ENCODE results near the gene PPCS. TPM values are rescaled to one million over a fixed set of nuclear protein-coding genes. Genes with fewer than 3 reads are reported as not detected.

The PPCS gene
- 10 to 100 TPM; 53.0 to 63.6 TPM for total RNA-seq

DNA sequence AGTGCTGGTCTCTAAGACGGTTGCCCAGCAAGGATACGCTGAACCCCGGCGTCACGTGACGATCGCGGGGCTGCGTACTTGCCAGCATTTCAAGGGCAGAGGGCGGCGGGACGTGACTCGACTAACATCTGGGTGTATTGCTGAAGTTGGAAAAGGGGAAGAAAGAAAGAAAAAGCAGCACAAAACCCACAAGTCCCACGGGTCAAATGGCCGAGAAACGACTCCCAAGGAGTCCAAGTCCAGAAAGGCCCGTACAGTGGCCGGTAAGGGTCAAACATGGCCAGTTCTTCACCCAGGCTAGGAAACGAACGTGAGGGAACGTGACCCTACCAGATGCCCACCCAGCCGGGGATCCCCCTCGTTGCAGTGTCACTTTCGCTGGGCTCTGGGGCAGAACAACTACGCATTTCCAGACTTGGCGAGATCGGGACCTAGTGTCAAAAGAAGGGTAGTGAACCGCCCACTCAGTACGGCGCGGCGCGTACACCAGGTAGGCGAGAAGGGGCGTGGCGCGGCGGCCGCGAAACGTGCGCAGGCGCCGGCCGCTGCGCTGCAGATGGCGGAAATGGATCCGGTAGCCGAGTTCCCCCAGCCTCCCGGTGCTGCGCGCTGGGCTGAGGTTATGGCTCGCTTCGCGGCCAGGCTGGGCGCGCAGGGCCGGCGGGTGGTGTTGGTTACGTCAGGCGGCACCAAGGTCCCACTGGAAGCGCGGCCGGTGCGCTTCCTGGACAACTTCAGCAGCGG, at the start of gene PPCS, which contains the start of gene ZMYND12:
Gene PPCS (plus strand): TSS at position 534 of the 744 bp plus-strand sequence. CDS start 23 bp downstream, at position 557.
Gene ZMYND12 (minus strand): TSS at position 13 of the 744 bp plus-strand sequence. CDS start 25 bp downstream, outside the sequence.
- DNase-seq: peak; percentile 93 to 96
- peak within 1 kb of the TSS; percentile 83 to 86 for H3K4me3 Mint-ChIP-seq
- no peaks in the 10 kb centered on the region for H3K9me3 Mint-ChIP-seq
- peak within 1 kb of the TSS; percentile 97 for H3K27ac Mint-ChIP-seq
- ATAC-seq (replicated peaks in 1 of 2): peak; percentile 92
- peaks cover 12 to 17% of the 10 kb centered on the region in 2 donors for H3K36me3 Mint-ChIP-seq (ENCODE audit: insufficient read depth in 2 of 2)
- peaks cover 27% of the 10 kb centered on the region for H3K4me1 Mint-ChIP-seq (ENCODE audit: low read depth)
- no peaks in the 10 kb centered on the region for H3K27me3 Mint-ChIP-seq (ENCODE audit: low read depth)

DNA sequence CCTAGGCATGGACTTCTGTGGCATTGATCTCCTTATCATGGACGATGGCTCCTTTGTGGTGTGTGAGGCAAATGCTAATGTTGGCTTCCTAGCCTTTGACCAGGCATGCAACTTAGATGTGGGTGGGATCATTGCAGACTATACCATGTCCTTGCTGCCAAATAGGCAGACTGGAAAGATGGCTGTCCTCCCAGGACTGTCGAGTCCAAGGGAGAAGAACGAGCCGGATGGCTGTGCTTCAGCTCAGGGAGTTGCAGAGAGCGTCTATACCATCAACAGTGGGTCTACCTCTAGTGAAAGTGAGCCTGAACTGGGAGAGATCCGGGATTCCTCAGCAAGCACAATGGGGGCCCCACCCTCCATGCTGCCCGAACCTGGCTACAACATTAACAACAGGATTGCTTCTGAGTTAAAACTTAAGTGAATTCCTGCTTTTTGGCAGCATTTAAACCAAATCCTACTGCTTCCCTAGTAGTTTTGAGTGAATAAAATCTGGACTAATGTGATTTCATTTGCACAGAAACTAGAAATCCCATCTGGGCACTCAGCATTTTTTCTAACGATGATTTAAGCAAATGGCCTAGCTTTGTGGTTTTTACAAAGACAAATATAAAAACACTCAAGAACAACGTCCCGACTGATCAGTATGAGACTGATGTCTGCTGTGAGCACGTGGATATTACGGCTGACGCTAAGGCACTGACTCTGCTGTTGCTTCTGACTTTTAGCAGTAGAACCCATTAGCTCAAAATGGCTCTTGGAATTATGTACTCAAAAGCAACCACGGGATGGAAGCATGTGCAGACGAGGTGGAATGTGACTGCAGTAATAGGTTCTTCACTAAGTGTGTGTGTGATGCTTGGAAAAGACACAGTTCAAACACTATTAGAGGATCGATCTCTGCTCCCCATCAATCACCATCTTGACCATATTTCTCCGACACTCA, 41.5 kb upstream of the PPCS start:
- Mint-ChIP-seq H3K4me3 (no peak overlapping the region), H3K9me3 (no peaks in the 10 kb centered on the region), H3K27ac (no peak overlapping the region), H3K36me3 (ENCODE audit: insufficient read depth in 2 of 2) (peaks cover 0 to 1% of the 10 kb centered on the region in 2 donors), H3K4me1 (ENCODE audit: low read depth) (no peaks in the 10 kb centered on the region), H3K27me3 (ENCODE audit: low read depth) (peaks cover 4% of the 10 kb centered on the region)
- DNase-seq: no peak
- no peak for ATAC-seq (replicated peaks in 1 of 2)

DNA sequence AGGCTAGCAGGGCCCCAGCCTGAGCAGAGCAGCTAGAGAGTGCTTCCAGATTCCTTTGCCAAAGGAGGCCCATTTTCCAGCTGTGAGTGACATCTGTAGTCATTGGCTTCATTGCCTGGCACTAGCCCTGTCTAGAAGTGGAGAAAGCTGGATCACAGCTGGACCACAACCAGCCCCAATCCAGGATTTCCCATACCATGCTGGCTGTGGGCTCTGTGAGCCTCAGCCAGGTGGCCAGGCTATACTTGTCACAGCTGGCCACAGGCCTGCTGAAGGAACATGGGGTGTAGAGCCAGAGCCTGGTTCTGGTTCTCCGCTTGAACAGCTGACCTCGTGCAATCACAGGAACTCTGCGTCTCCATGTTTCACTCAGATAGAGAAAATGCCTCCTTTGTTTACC, 39.2 kb upstream of the PPCS start:
- H3K9me3 Mint-ChIP-seq: no peaks in the 10 kb centered on the region
- ATAC-seq (replicated peaks in 1 of 2) (no peak), DNase-seq (no peak)
- no peak overlapping the region for H3K27ac Mint-ChIP-seq
- no peaks in the 10 kb centered on the region for H3K4me1 Mint-ChIP-seq (ENCODE audit: low read depth)
- H3K36me3 Mint-ChIP-seq (ENCODE audit: insufficient read depth in 2 of 2): no peaks in the 10 kb centered on the region
- peaks cover 4% of the 10 kb centered on the region for H3K27me3 Mint-ChIP-seq (ENCODE audit: low read depth)
- H3K4me3 Mint-ChIP-seq: no peak overlapping the region

DNA sequence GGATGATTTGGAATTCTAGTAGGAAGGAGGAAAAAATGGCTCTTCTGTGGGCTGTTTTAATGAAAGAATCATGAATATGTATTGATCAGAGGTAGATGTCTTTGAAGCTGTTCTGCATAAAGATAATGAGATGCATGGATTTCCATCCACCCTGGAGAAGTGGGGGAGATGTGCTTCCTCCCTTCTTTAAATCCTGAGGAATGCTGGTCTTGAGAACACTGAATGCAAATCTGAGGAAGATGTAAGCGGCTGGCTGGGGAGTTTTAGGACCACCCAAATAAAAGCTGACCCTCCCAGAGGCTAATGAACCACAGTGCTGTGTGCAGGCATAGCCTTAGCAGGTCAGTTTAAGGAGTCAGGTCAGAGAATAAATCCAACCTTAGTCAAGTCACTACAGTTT, 37.8 kb upstream of the PPCS start:
- peaks cover 4% of the 10 kb centered on the region for H3K27me3 Mint-ChIP-seq (ENCODE audit: low read depth)
- no peaks in the 10 kb centered on the region for H3K9me3 Mint-ChIP-seq
- H3K4me3 Mint-ChIP-seq: no peak overlapping the region
- no peak for DNase-seq
- H3K27ac Mint-ChIP-seq: no peak overlapping the region
- ATAC-seq (replicated peaks in 1 of 2): no peak
- no peaks in the 10 kb centered on the region for H3K36me3 Mint-ChIP-seq (ENCODE audit: insufficient read depth in 2 of 2)
- H3K4me1 Mint-ChIP-seq (ENCODE audit: low read depth): no peaks in the 10 kb centered on the region

GRCh38 chr1:42419126-42419821, 37.1 kb upstream of the PPCS start:
- DNase-seq (no peak), ATAC-seq (replicated peaks in 1 of 2) (no peak)
- Mint-ChIP-seq H3K27me3 (ENCODE audit: low read depth) (peaks cover 3% of the 10 kb centered on the region), H3K36me3 (ENCODE audit: insufficient read depth in 2 of 2) (no peaks in the 10 kb centered on the region), H3K27ac (no peak overlapping the region), H3K9me3 (no peaks in the 10 kb centered on the region), H3K4me3 (no peak overlapping the region), H3K4me1 (ENCODE audit: low read depth) (no peaks in the 10 kb centered on the region)

GRCh38 chr1:42420121-42420520, 36.2 kb upstream of the PPCS start:
- DNase-seq (no peak), ATAC-seq (replicated peaks in 1 of 2) (no peak)
- no peaks in the 10 kb centered on the region for H3K9me3 Mint-ChIP-seq
- H3K36me3 Mint-ChIP-seq (ENCODE audit: insufficient read depth in 2 of 2): no peaks in the 10 kb centered on the region
- H3K4me1 Mint-ChIP-seq (ENCODE audit: low read depth): no peaks in the 10 kb centered on the region
- no peak overlapping the region for H3K27ac Mint-ChIP-seq
- H3K27me3 Mint-ChIP-seq (ENCODE audit: low read depth): no peaks in the 10 kb centered on the region
- H3K4me3 Mint-ChIP-seq: no peak overlapping the region

GRCh38 chr1:42420911-42421585, 35.3 kb upstream of the PPCS start:
- no peak for ATAC-seq (replicated peaks in 1 of 2)
- Mint-ChIP-seq H3K27me3 (ENCODE audit: low read depth) (no peaks in the 10 kb centered on the region), H3K9me3 (no peaks in the 10 kb centered on the region), H3K36me3 (ENCODE audit: insufficient read depth in 2 of 2) (no peaks in the 10 kb centered on the region), H3K4me1 (ENCODE audit: low read depth) (no peaks in the 10 kb centered on the region), H3K4me3 (no peak overlapping the region), H3K27ac (no peak overlapping the region)
- DNase-seq: no peak

DNA sequence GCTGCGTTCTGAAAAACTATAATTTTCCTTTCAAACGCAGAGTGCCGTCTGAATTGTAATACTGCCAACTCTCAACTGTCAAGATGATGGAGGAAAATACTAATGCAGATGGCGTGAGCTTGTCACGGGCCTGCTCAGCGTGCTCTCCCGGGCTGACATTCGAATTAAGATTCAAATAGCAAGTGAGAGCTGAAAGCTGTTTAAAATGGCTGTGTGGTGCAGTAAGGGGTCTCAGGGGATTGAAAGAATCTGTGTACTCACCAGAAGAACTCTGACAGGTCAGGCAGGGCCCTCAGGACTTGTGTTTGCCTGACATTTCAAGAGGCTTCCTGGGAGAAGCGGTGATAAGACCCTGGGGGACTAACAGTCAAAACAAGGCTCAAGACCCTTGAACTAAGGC, 33.6 kb upstream of the PPCS start:
- H3K4me3 Mint-ChIP-seq: no peak overlapping the region
- no peak overlapping the region for H3K27ac Mint-ChIP-seq
- ATAC-seq (replicated peaks in 1 of 2): no peak
- H3K36me3 Mint-ChIP-seq (ENCODE audit: insufficient read depth in 2 of 2): no peaks in the 10 kb centered on the region
- H3K9me3 Mint-ChIP-seq: no peaks in the 10 kb centered on the region
- no peak for DNase-seq
- no peaks in the 10 kb centered on the region for H3K4me1 Mint-ChIP-seq (ENCODE audit: low read depth)
- no peaks in the 10 kb centered on the region for H3K27me3 Mint-ChIP-seq (ENCODE audit: low read depth)

- no peak overlapping the region for H3K4me3 Mint-ChIP-seq
- H3K9me3 Mint-ChIP-seq: no peaks in the 10 kb centered on the region
- no peak for ATAC-seq (replicated peaks in 1 of 2)
- DNase-seq: no peak
- H3K27me3 Mint-ChIP-seq (ENCODE audit: low read depth): no peaks in the 10 kb centered on the region
- no peaks in the 10 kb centered on the region for H3K36me3 Mint-ChIP-seq (ENCODE audit: insufficient read depth in 2 of 2)
- peak overlapping the region; percentile 5 for H3K27ac Mint-ChIP-seq
- no peaks in the 10 kb centered on the region for H3K4me1 Mint-ChIP-seq (ENCODE audit: low read depth)
These were observed 32.7 kb upstream of the PPCS start for GRCh38 chr1:42423681-42424080.

GRCh38 chr1:42424201-42424600, 32.1 kb upstream of the PPCS start:
- no peaks in the 10 kb centered on the region for H3K36me3 Mint-ChIP-seq (ENCODE audit: insufficient read depth in 2 of 2)
- no peaks in the 10 kb centered on the region for H3K9me3 Mint-ChIP-seq
- no peaks in the 10 kb centered on the region for H3K4me1 Mint-ChIP-seq (ENCODE audit: low read depth)
- no peaks in the 10 kb centered on the region for H3K27me3 Mint-ChIP-seq (ENCODE audit: low read depth)
- no peak overlapping the region for H3K4me3 Mint-ChIP-seq
- no peak for ATAC-seq (replicated peaks in 1 of 2)
- peak overlapping the region; percentile 5 for H3K27ac Mint-ChIP-seq
- no peak for DNase-seq

DNA sequence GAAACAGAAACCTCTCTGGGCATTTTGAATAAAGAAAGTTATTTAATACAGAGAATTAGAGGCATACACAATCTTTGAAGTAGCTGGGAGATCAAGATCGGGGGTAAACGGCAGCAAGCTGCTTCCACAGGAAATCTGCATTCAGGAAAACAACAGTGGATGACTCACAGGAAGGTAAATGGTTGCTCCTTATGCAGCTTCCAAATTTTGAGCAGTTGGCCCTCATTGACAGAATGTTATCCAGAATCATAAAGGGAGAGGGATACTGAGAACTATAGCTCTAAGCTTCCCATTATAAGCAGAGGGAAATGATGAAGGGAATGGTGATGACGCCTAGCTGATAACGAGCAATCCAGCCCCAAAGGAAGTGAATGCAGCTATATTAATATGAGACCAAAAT, 29.1 kb upstream of the PPCS start:
- Mint-ChIP-seq H3K27me3 (ENCODE audit: low read depth) (no peaks in the 10 kb centered on the region), H3K36me3 (ENCODE audit: insufficient read depth in 2 of 2) (no peaks in the 10 kb centered on the region), H3K9me3 (no peaks in the 10 kb centered on the region), H3K4me1 (ENCODE audit: low read depth) (no peaks in the 10 kb centered on the region), H3K4me3 (no peak overlapping the region), H3K27ac (no peak overlapping the region)
- ATAC-seq (replicated peaks in 1 of 2) (no peak), DNase-seq (no peak)

GRCh38 chr1:42429603-42430002, 26.7 kb upstream of the PPCS start:
- Mint-ChIP-seq H3K36me3 (ENCODE audit: insufficient read depth in 2 of 2) (no peaks in the 10 kb centered on the region), H3K27me3 (ENCODE audit: low read depth) (no peaks in the 10 kb centered on the region), H3K4me3 (no peak overlapping the region), H3K9me3 (no peaks in the 10 kb centered on the region), H3K27ac (no peak overlapping the region), H3K4me1 (ENCODE audit: low read depth) (no peaks in the 10 kb centered on the region)
- DNase-seq: no peak
- no peak for ATAC-seq (replicated peaks in 1 of 2)
